COLO829 (cell line): Measurements from ENCODE around the gene PCSK9.
"Not testable (repeated sequence)": the region's sequence is repeated elsewhere in the genome, so short reads cannot be mapped to it uniquely, and the experiment has no call there.

Experiments
- DNase-seq: peaks from one replicate; pipeline ENCODE4 v3.0.0; 2012; ENCODE audit warnings: low spot score

PCSK9 gene

GRCh38 chr1:55081188-55081904 is 42.0 kb downstream of the PCSK9 start:
- peak; percentile 92 for DNase-seq

GRCh38 chr1:55081905-55082296 is 42.6 kb downstream of the PCSK9 start:
- DNase-seq, result no peak

GRCh38 chr1:55084257-55084656 is 44.9 kb downstream of the PCSK9 start:
- no peak for DNase-seq

- DNase-seq, result no peak
Observed at GRCh38 chr1:55087439-55087838, 48.1 kb downstream of the PCSK9 start.

DNA sequence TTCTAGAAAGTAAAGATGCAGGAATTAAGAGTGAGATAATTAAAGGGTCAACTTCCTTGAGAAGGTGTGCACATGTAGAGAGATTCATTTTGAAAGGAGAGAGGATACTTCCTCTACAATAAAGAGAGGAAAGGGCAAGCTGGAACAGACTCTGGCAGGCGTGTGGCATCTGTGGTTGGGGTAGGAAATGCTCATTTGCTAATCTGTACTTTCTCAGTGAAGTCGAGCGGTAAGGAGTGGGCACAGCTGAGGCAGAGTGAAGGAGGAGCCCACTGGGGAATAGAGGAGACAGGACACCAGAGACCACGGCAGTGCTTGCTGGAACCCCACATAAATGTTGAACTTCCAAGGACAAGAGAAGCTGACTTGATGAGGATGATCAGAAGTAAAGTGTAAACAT is 49.1 kb downstream of the PCSK9 start:
- DNase-seq, result no peak

DNA sequence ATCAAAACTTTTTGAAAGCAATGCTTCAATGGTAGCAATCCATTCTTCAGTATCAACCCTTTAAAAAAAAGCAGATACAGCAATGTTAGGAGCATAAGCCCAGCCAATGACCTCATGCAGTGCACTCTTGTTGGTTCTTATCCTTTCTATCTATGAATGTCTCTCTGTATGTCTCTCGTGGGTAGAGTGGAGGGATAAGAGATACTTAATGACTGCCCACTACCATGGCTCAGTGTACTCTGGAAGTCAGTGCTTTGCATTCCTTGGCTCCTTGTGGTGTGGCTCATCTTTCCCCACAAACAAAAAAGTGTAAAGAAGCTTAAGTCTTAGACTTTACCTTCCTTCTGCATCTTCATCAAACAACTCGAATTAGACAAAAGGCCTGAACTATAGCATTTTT is 50.3 kb downstream of the PCSK9 start:
- DNase-seq, result no peak

DNA sequence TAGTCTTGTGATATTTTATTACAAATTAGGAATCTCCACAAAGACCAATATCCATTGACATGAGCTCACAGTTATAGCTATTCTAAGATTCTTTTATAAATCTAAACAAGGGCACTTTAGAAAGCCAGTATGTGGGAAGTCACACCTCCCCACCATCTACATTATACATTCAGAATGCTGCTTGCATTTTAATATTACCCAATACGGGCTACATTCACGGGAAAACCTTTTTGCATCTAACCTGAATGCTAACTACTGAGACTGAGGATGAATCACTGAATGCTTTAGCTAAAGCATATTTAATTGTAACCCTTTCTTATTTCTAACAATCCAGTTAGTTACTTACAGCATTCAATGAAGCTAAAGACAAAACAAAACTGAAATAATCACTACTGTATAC is 53.1 kb downstream of the PCSK9 start:
- DNase-seq, result no peak

- no peak for DNase-seq
Observed at GRCh38 chr1:55095095-55095494, 55.7 kb downstream of the PCSK9 start.

- no peak for DNase-seq
Observed at GRCh38 chr1:55103891-55104290, 64.5 kb downstream of the PCSK9 start.

- no peak for DNase-seq
Observed at GRCh38 chr1:55107101-55107500, 67.8 kb downstream of the PCSK9 start.

GRCh38 chr1:55109005-55109404 is 69.7 kb downstream of the PCSK9 start:
- not testable (repeated sequence) for DNase-seq
